Measurements from ENCODE around the gene LARP1. TPM values are rescaled to one million over a fixed set of nuclear protein-coding genes. Genes with fewer than 3 reads are reported as not detected.
"Not testable (repeated sequence)": the region's sequence is repeated elsewhere in the genome, so short reads cannot be mapped to it uniquely, and the experiment has no call there.

Gene LARP1
- total RNA-seq, 1 donor from 2014 or later = 231 TPM

DNA sequence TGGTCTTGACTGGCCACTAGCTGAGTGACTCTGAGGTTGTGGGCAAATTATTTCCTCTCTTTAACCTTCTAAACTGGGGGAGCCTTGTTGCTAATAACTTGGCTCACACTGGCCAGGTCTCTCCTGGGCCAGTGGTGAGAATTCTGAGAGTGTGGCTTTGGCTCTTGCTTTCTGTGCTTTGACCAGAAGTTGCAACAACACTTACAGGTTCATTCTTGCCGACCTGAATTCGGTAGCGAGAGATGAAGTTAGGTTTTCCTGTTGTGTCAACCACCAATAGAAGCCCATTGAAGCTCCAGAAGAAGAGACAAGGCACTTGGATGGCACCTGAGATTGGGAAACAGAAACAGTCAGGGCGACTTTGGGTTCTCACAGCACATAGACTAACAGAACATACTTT is 75.4 kb downstream of the LARP1 start:
- peaks cover 13% of the 10 kb centered on the region for H3K4me1 Mint-ChIP-seq
- ATAC-seq (ENCODE audit: low read depth) = no peak
- H3K27ac Mint-ChIP-seq = no peak overlapping the region
- H3K27me3 Mint-ChIP-seq = no peaks in the 10 kb centered on the region
- DNase-seq = no peak
- H3K36me3 Mint-ChIP-seq (ENCODE audit: low read depth) = no peaks in the 10 kb centered on the region
- POLR2A ChIA-PET = no interaction called here
- intact Hi-C loops (cut with micrococcal nuclease) = no loop called here
- TF ChIP-seq CTCF (IDR thresholded peaks at IDR 0.05) = no peak
- CTCF ChIA-PET = no interaction called here
- H3K9me3 Mint-ChIP-seq = no peaks in the 10 kb centered on the region
- no peak overlapping the region for H3K4me3 Mint-ChIP-seq

DNA sequence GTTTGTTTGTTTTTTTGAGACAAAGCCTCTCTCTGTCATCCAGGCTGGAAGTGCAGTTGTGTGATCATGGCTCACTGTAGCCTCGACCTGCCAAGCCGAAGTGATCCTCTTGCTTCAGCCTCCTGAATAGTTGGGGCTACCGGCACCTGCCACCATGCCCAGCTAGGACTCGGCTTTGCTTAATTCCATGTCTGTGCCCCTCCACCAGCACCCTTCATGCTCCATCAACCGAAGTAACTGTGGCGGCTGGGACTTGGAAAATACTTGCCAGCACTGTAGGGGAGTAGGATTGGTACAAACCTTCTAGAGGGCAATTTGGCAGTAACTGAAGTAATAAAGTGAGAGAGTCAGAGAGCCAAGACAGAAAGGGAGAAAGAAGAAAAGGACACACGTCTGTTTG is 76.3 kb downstream of the LARP1 start:
- H3K27me3 Mint-ChIP-seq = no peaks in the 10 kb centered on the region
- H3K9me3 Mint-ChIP-seq = no peaks in the 10 kb centered on the region
- no peaks in the 10 kb centered on the region for H3K36me3 Mint-ChIP-seq (ENCODE audit: low read depth)
- H3K4me3 Mint-ChIP-seq = no peak overlapping the region
- ChIA-PET CTCF (no interaction called here), POLR2A (interaction anchor here (0.7 kb wide), 1 partner anchor 109 kb away, joined by 3 read pairs; the partner anchor contains the start of gene MRPL22)
- H3K4me1 Mint-ChIP-seq = peaks cover 13% of the 10 kb centered on the region
- DNase-seq = no peak
- H3K27ac Mint-ChIP-seq = no peak overlapping the region
- intact Hi-C loops (cut with micrococcal nuclease) = no loop called here
- no peak for TF ChIP-seq CTCF (IDR thresholded peaks at IDR 0.05)
- ATAC-seq (ENCODE audit: low read depth) = no peak

DNA sequence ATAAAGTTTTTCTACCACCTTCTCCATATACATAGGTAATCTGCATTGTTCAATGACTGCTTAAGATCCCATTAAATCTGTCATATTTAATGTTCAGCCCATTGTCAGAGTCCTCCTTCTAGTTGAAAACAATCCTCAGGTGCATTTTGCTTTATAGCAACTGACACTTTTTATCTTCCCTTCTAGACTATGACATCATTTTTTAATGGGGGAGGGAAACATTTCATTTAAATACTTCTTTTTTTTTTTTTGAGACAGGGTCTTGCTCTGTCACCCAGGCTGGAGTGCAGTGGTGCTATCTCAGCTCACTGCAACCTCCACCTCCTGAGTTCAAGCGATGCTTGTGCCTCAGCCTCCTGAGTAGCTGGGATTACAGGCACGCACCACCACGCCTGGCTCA is 77.6 kb downstream of the LARP1 start:
- DNase-seq; POLR2A ChIA-PET; H3K36me3 Mint-ChIP-seq (ENCODE audit: low read depth); ATAC-seq (ENCODE audit: low read depth); H3K27me3 Mint-ChIP-seq; CTCF ChIA-PET; H3K4me3 Mint-ChIP-seq; H3K9me3 Mint-ChIP-seq; H3K27ac Mint-ChIP-seq; intact Hi-C loops (cut with micrococcal nuclease): not testable (repeated sequence)
- H3K4me1 Mint-ChIP-seq = peaks cover 13% of the 10 kb centered on the region

- H3K4me3 Mint-ChIP-seq = no peak overlapping the region
- intact Hi-C loops (cut with micrococcal nuclease) = no loop called here
- H3K36me3 Mint-ChIP-seq (ENCODE audit: low read depth) = no peaks in the 10 kb centered on the region
- POLR2A ChIA-PET = no interaction called here
- ATAC-seq (ENCODE audit: low read depth) = no peak
- H3K27me3 Mint-ChIP-seq = no peaks in the 10 kb centered on the region
- no peak for DNase-seq
- TF ChIP-seq CTCF (IDR thresholded peaks at IDR 0.05) = no peak
- CTCF ChIA-PET = no interaction called here
- H3K9me3 Mint-ChIP-seq = no peaks in the 10 kb centered on the region
- H3K27ac Mint-ChIP-seq = no peak overlapping the region
- H3K4me1 Mint-ChIP-seq = peaks cover 13% of the 10 kb centered on the region
Measured at GRCh38 chr5:154834053-154834452, 78.9 kb downstream of the LARP1 start.

GRCh38 chr5:154835701-154836052 is 80.5 kb downstream of the LARP1 start:
- CTCF ChIA-PET; H3K27ac Mint-ChIP-seq; intact Hi-C loops (cut with micrococcal nuclease); H3K4me3 Mint-ChIP-seq; H3K9me3 Mint-ChIP-seq; H3K36me3 Mint-ChIP-seq (ENCODE audit: low read depth); ATAC-seq (ENCODE audit: low read depth); H3K4me1 Mint-ChIP-seq; H3K27me3 Mint-ChIP-seq; DNase-seq: not testable (repeated sequence)
- POLR2A ChIA-PET = interaction anchor here (0.6 kb wide), 1 partner anchor 8 kb away, joined by 3 read pairs; no protein-coding TSS in a partner anchor

- ChIA-PET CTCF (no interaction called here), POLR2A (no interaction called here)
- DNase-seq = no peak
- Mint-ChIP-seq H3K9me3 (no peaks in the 10 kb centered on the region), H3K36me3 (ENCODE audit: low read depth) (no peaks in the 10 kb centered on the region), H3K4me3 (no peak overlapping the region), H3K4me1 (peaks cover 3% of the 10 kb centered on the region), H3K27ac (no peak overlapping the region), H3K27me3 (no peaks in the 10 kb centered on the region)
- intact Hi-C loops (cut with micrococcal nuclease) = no loop called here
- ATAC-seq (ENCODE audit: low read depth) = no peak
- no peak for TF ChIP-seq CTCF (IDR thresholded peaks at IDR 0.05)
Measured at GRCh38 chr5:154836225-154836624, 81.0 kb downstream of the LARP1 start.
